HepG2 (cell line): Measurements from ENCODE around the gene ZCWPW2. TPM values are rescaled to one million over a fixed set of nuclear protein-coding genes. Genes with fewer than 3 reads are reported as not detected.

ENCODE experiments used
- DPF2 ChIP-seq: sonication (generic); formaldehyde crosslinking; IDR thresholded peaks from 2 replicates; pipeline ENCODE4 v1.4.0; 2020; ENCODE audit warnings: mild to moderate bottlenecking, low read depth, missing genetic modification reagents, borderline replicate concordance
- ELF1 ChIP-seq: sonication (generic); formaldehyde crosslinking; IDR thresholded peaks from 2 replicates; pipeline ENCODE4 v1.4.0; 2020; ENCODE audit warnings: missing genetic modification reagents
- EZH2 ChIP-seq: conservative IDR thresholded peaks from 2 replicates; pipeline ENCODE4 v1.6.1; 2012; ENCODE audit warnings: mild to moderate bottlenecking, low read depth, low read length, moderate library complexity
- FOXC1 ChIP-seq: sonication (generic); formaldehyde crosslinking; IDR thresholded peaks from 2 replicates; pipeline ENCODE4 v1.8.0; 2022; ENCODE audit warnings: mild to moderate bottlenecking, missing genetic modification reagents, borderline replicate concordance
- GRHL1 ChIP-seq: sonication (generic); formaldehyde crosslinking; conservative IDR thresholded peaks from 2 replicates; pipeline ENCODE4 v1.8.0; 2022; ENCODE audit warnings: missing genetic modification reagents
- HNRNPL ChIP-seq: fragments of 200-400 bp; formaldehyde crosslinking; IDR thresholded peaks from 2 replicates; pipeline ENCODE4 v1.6.1; 2017; ENCODE audit warnings: mild to moderate bottlenecking, low read depth, low read length
- KAT7 ChIP-seq: IDR thresholded peaks from 2 replicates; pipeline ENCODE4 v1.6.1; 2018; ENCODE audit warnings: borderline replicate concordance, missing compliant biosample characterization
- RAD21 ChIP-seq: fragments of 450-650 bp; formaldehyde crosslinking; IDR thresholded peaks from 2 replicates; pipeline ENCODE4 v1.5.0; 2020; ENCODE audit warnings: mild to moderate bottlenecking
- RBFOX2 ChIP-seq: fragments of 200-400 bp; formaldehyde crosslinking; IDR thresholded peaks from 2 replicates; pipeline ENCODE4 v1.6.1; 2017; ENCODE audit warnings: low read depth, mild to moderate bottlenecking, low read length
- RBM39 ChIP-seq: fragments of 200-400 bp; formaldehyde crosslinking; IDR thresholded peaks from one replicate; pipeline ENCODE4 v1.6.1; 2018; ENCODE audit warnings: antibody characterized with exemption, mild to moderate bottlenecking, low read depth, low read length; ENCODE audit not compliant: poor library complexity, severe bottlenecking
- RORA ChIP-seq: sonication (generic); formaldehyde crosslinking; IDR thresholded peaks from 2 replicates; pipeline ENCODE4 v1.5.0; 2020; ENCODE audit warnings: mild to moderate bottlenecking, missing genetic modification reagents, moderate library complexity
- SIN3A ChIP-seq: IDR thresholded peaks from 2 replicates; pipeline ENCODE4 v1.6.1; 2011; ENCODE audit warnings: low read depth, mild to moderate bottlenecking, control low read depth, low read length, borderline replicate concordance
- TCF7L2 ChIP-seq: IDR thresholded peaks from 2 replicates; pipeline ENCODE4 v1.6.1; 2011; ENCODE audit warnings: mild to moderate bottlenecking, low read depth, low read length, moderate library complexity
- ZBTB20 ChIP-seq: sonication (generic); formaldehyde crosslinking; IDR thresholded peaks from 2 replicates; pipeline ENCODE4 v1.8.1; 2023; ENCODE audit warnings: missing genetic modification reagents, low read depth, mild to moderate bottlenecking, borderline replicate concordance
- ZFAT ChIP-seq: sonication (generic); formaldehyde crosslinking; conservative IDR thresholded peaks from 2 replicates; pipeline ENCODE4 v1.8.1; 2023; ENCODE audit warnings: missing genetic modification reagents, inconsistent platforms
- ZFX ChIP-seq: sonication (generic); formaldehyde crosslinking; IDR thresholded peaks from 2 replicates; pipeline ENCODE4 v1.4.0; 2020; ENCODE audit warnings: mild to moderate bottlenecking, low read depth, missing genetic modification reagents, moderate library complexity
- ZMAT5 ChIP-seq: sonication (generic); formaldehyde crosslinking; IDR thresholded peaks from 2 replicates; pipeline ENCODE4 v1.5.0; 2020; ENCODE audit warnings: mild to moderate bottlenecking, low read depth, missing genetic modification reagents, borderline replicate concordance
- ZNF205 ChIP-seq: IDR thresholded peaks from 2 replicates; pipeline ENCODE4 v1.6.1; 2018; ENCODE audit warnings: missing biosample characterization, missing genetic modification reagents
- ZNF232 ChIP-seq: sonication (generic); formaldehyde crosslinking; IDR thresholded peaks from 2 replicates; pipeline ENCODE4 v1.4.0; 2020; ENCODE audit warnings: missing genetic modification reagents, borderline replicate concordance
- ZNF781 ChIP-seq: sonication (generic); formaldehyde crosslinking; IDR thresholded peaks from 2 replicates; pipeline ENCODE4 v1.5.1; 2020; ENCODE audit warnings: borderline replicate concordance, mild to moderate bottlenecking, missing genetic modification reagents; ENCODE audit errors: not compliant biosample characterization
- ZUFSP ChIP-seq: sonication (generic); formaldehyde crosslinking; IDR thresholded peaks from 2 replicates; pipeline ENCODE4 v1.9.0; 2021; ENCODE audit warnings: missing genetic modification reagents, mild to moderate bottlenecking, borderline replicate concordance
- polyA plus RNA-seq, 8 experiments: library from polyadenylated mRNA; depleted of rRNA in 3 of 8; stranded (reverse) in 7 of 8; unstranded in 1 of 8; fragments of >200 nt; fragmentation: Illumina TruSeq in 4 of 8; extraction: Trizol in 4 of 8; gene quantifications; 2 replicates each; pipeline versions ENCODE4 v1.2.1 to v1.2.3, GENCODE V29; 2011 to 2016; ENCODE audit warnings: low read depth in 4 of 8, missing spikeins in 1 of 8, mixed read lengths in 1 of 8; ENCODE audit not compliant: insufficient read depth in 1 of 8
- total RNA-seq, 5 experiments: library from RNA; depleted of rRNA; stranded (reverse); fragments of >200 nt; fragmentation: Illumina TruSeq; extraction: Trizol; gene quantifications; 2 replicates each; pipeline ENCODE4 v1.2.3, GENCODE V29; 2016; ENCODE audit warnings: low read depth in 1 of 5
- TF ChIP-seq, protein P1 (sequence below): sonication (generic); formaldehyde crosslinking; IDR thresholded peaks from 2 replicates; pipeline ENCODE4 v1.4.0; 2020; ENCODE audit warnings: mild to moderate bottlenecking, missing genetic modification reagents
- TF ChIP-seq, protein P2 (sequence below): sonication (generic); formaldehyde crosslinking; IDR thresholded peaks from 2 replicates; pipeline ENCODE4 v1.5.0; 2020; ENCODE audit warnings: missing genetic modification reagents

The ZCWPW2 gene
- total and polyA plus RNA-seq, 2 of the 13 experiments (the other 11 are each of a cell fraction or from before 2014, with no cell fraction given), result 0.17 to 0.53 TPM

DNA sequence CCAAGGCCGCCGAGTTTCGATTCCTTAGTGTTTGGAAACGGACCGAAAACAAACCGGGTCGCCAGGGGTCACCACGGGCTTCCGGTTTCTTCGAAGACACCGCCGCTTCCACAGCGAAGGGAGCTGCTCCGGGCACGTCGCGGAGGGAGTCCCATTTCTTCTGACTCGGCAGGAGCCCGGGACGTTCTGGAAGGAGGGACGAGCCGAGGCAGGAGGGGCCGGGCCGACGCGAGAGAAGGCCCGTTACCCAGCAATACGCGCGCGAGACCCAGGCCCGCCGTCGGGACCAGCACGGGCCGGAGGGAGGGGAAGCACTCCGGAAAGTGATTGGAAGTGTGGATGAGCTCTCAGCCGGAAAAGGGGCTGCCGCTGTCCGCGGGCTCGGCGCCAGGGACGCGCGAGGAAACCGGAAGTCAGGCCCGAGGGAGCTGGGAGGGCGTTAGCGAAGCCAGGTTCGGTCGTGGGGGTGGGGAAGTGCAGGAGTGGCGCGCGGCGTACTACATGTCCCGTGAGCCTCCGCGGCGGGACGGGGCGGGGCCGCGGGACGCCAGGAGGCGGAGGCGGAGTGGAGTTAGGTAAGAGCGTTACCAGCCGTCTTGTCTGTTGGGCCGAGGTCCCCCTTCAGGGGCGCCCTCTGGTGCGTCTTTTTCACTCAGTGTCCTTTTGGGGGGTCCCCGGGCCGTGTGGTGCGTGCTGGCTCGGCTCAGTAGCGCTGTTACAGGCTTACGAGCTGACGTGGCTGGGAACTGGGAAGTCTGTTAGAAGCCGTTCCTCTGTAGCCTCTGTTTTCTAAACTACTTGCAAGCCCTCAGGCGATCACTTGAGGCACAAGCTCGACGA lies at the start of gene ZCWPW2, which contains the start of gene AZI2 (continued):
- TF ChIP-seq ZUFSP, result no peak
- no peak for TF ChIP-seq ZMAT5
- TF ChIP-seq KAT7 (CRISPR knock-in tag), result peak; percentile 87
- peak; percentile 74; the same call in 1 of the 2 replicates for TF ChIP-seq SIN3A
- TF ChIP-seq ZFX (CRISPR knock-in tag), result peak; percentile 97
- TF ChIP-seq GRHL1 (CRISPR knock-in tag), result no peak
- peak; percentile 96 for TF ChIP-seq ZNF232 (CRISPR knock-in tag)
- TF ChIP-seq, protein P1, sequence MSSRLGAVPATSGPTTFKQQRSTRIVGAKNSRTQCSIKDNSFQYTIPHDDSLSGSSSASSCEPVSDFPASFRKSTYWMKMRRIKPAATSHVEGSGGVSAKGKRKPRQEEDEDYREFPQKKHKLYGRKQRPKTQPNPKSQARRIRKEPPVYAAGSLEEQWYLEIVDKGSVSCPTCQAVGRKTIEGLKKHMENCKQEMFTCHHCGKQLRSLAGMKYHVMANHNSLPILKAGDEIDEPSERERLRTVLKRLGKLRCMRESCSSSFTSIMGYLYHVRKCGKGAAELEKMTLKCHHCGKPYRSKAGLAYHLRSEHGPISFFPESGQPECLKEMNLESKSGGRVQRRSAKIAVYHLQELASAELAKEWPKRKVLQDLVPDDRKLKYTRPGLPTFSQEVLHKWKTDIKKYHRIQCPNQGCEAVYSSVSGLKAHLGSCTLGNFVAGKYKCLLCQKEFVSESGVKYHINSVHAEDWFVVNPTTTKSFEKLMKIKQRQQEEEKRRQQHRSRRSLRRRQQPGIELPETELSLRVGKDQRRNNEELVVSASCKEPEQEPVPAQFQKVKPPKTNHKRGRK (CRISPR knock-in tag), result no peak
- peak; percentile 76; the same call in 1 of the 2 replicates for TF ChIP-seq ZBTB20 (CRISPR knock-in tag)
- 0 out of 2 replicates have a peak, but pooled peaks have one; percentile 38 for TF ChIP-seq HNRNPL
- no peak for TF ChIP-seq TCF7L2
- no peak for TF ChIP-seq DPF2
- TF ChIP-seq RORA (CRISPR knock-in tag), result no peak
- peak; percentile 56 for TF ChIP-seq ZNF205 (CRISPR knock-in tag)
- peak; percentile 75 for TF ChIP-seq ZNF781
- TF ChIP-seq RBFOX2, result peak; percentile 97
- TF ChIP-seq ZFAT, result no peak
- peak; percentile 72 for TF ChIP-seq RBM39
- TF ChIP-seq FOXC1 (CRISPR knock-in tag), result peak; percentile 45; the same call in 1 of the 2 replicates
- no peak for TF ChIP-seq EZH2
- no peak; the same call in 1 of the 2 replicates for TF ChIP-seq RAD21 (CRISPR knock-in tag)
- TF ChIP-seq ELF1 (CRISPR knock-in tag), result peak; percentile 95
- TF ChIP-seq, protein P2, sequence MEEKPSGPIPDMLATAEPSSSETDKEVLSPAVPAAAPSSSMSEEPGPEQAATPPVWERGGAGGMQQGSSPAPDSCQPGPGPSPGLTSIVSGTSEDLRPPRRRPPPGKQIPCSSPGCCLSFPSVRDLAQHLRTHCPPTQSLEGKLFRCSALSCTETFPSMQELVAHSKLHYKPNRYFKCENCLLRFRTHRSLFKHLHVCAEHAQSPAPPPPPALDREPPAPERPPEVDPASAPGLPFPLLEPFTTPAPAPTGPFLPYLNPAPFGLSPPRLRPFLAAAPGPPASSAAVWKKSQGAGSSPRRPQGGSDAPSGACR (CRISPR knock-in tag), result peak; percentile 41; the same call in 1 of the 2 replicates
